ENCODE measurements around the gene ARFRP1.

Gene ARFRP1

DNA sequence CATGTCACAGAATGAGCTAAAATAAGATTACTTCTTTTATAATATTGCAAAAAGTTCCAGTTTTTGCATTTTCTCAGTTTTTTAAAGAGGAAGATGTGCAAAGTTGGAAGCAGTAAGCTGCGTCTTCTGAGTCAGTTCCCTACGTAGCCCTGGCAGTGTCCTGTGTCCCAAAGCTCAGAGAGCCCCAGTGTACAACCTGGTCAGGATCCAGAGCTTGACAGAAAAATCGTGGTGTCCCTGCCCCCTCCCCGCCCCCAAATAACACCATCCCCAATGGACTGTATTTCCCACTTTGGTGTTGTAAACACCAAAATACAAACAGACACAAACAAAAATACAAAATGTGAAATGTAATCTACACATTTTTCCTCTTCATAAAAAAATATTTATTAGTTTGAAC is 36.4 kb upstream of the ARFRP1 start:
- ATAC-seq (ENCODE audit: low read depth) (no peak), DNase-seq (ENCODE audit: low spot score) (peak; percentile 57)
- H3K9me3 ChIP-seq (ENCODE audit: severe bottlenecking), result no peaks in the 10 kb centered on the region
- H3K36me3 ChIP-seq (ENCODE audit: low read depth), result peaks cover 31% of the 10 kb centered on the region
- H3K27ac ChIP-seq (ENCODE audit: poor library complexity, severe bottlenecking), result no peak overlapping the region
- TF ChIP-seq, protein P1, sequence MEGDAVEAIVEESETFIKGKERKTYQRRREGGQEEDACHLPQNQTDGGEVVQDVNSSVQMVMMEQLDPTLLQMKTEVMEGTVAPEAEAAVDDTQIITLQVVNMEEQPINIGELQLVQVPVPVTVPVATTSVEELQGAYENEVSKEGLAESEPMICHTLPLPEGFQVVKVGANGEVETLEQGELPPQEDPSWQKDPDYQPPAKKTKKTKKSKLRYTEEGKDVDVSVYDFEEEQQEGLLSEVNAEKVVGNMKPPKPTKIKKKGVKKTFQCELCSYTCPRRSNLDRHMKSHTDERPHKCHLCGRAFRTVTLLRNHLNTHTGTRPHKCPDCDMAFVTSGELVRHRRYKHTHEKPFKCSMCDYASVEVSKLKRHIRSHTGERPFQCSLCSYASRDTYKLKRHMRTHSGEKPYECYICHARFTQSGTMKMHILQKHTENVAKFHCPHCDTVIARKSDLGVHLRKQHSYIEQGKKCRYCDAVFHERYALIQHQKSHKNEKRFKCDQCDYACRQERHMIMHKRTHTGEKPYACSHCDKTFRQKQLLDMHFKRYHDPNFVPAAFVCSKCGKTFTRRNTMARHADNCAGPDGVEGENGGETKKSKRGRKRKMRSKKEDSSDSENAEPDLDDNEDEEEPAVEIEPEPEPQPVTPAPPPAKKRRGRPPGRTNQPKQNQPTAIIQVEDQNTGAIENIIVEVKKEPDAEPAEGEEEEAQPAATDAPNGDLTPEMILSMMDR (IDR thresholded peaks at IDR 0.05; ENCODE audit: poor library complexity, severe bottlenecking), result no peak
- no peaks in the 10 kb centered on the region for H3K27me3 ChIP-seq (ENCODE audit: insufficient read depth, poor library complexity, severe bottlenecking)
- H3K4me3 ChIP-seq (ENCODE audit: severe bottlenecking), result no peak overlapping the region
- peaks cover 4% of the 10 kb centered on the region for H3K4me1 ChIP-seq (ENCODE audit: insufficient read depth, poor library complexity, severe bottlenecking)

DNA sequence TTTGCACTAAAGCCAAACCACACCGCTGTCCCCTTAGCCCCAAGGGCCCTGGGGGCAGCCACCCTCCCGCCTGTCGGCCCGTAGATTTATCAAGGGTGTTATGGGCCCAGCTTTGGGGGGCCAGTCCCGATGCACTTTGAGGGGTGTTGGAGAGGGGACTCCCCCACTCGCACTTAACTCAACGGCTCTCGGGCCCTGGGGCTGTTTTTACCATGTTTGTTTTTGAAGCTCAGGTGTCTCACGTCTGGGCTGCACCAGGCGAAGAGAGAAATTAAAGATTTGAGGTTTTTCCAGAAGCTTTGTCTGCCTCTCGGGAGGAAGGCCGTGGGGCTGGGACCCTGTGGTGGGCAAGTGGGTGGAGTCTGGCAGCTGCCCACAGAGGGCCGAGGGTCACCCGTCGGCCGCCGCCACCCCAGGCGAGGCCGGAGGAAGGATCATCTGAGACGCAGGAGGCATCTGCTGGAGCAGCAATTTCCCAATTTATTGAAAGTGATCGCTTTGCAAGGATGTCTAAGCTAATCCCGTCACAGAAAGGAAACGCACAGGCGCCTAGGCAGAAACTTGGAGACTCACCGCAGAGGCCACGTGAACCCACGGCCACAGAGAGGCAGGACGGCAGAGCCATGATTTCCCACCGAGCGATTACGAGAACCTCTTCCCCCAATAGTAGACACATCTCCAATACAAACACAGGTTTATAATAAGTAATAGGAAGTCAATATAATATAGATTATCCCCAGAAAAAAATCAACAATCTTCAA is 35.6 kb upstream of the ARFRP1 start:
- Histone ChIP-seq H3K27me3 (ENCODE audit: insufficient read depth, poor library complexity, severe bottlenecking) (no peaks in the 10 kb centered on the region), H3K9me3 (ENCODE audit: severe bottlenecking) (no peaks in the 10 kb centered on the region), H3K4me3 (ENCODE audit: severe bottlenecking) (no peak overlapping the region), H3K4me1 (ENCODE audit: insufficient read depth, poor library complexity, severe bottlenecking) (peaks cover 4% of the 10 kb centered on the region), H3K27ac (ENCODE audit: poor library complexity, severe bottlenecking) (no peak overlapping the region), H3K36me3 (ENCODE audit: low read depth) (peaks cover 31% of the 10 kb centered on the region)
- peak; percentile 76 for DNase-seq (ENCODE audit: low spot score)
- ATAC-seq (ENCODE audit: low read depth), result no peak
- TF ChIP-seq, protein P1 (IDR thresholded peaks at IDR 0.05; ENCODE audit: poor library complexity, severe bottlenecking), result no peak

DNA sequence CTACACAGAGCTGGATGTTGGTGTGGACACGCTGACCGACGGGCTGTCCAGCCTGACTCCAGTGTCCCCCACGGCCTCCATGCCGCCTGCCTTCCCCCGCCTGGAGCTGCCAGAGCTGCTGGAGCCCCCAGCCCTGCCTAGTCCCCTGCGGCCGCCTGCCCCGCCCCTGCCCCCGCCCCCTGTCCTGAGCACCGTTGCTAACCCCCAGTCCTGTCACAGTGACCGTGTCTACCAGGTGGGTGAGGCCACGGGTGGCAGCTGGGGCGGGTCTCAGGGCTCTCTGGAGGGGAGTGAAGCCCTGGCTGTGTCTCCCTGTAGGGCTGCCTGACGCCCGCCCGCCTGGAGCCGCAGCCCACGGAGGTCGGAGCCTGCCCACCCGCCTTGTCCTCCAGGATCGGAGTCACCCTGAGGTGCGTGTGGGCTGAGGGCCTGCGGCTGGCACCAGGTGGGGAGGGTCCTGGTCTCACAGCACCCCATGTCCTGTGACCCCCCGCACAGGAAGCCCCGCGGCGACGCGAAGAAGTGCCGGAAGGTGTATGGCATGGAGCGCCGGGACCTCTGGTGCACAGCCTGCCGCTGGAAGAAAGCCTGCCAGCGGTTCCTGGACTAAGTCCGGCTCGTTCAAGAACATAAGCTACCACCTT is 34.7 kb upstream of the ARFRP1 start:
- H3K4me1 ChIP-seq (ENCODE audit: insufficient read depth, poor library complexity, severe bottlenecking), result peaks cover 4% of the 10 kb centered on the region
- H3K9me3 ChIP-seq (ENCODE audit: severe bottlenecking), result no peaks in the 10 kb centered on the region
- TF ChIP-seq, protein P1 (IDR thresholded peaks at IDR 0.05; ENCODE audit: poor library complexity, severe bottlenecking), result no peak
- H3K36me3 ChIP-seq (ENCODE audit: low read depth), result peaks cover 31% of the 10 kb centered on the region
- DNase-seq (ENCODE audit: low spot score) (no peak), ATAC-seq (ENCODE audit: low read depth) (no peak)
- H3K27me3 ChIP-seq (ENCODE audit: insufficient read depth, poor library complexity, severe bottlenecking), result no peaks in the 10 kb centered on the region
- H3K4me3 ChIP-seq (ENCODE audit: severe bottlenecking), result no peak overlapping the region
- no peak overlapping the region for H3K27ac ChIP-seq (ENCODE audit: poor library complexity, severe bottlenecking)

DNA sequence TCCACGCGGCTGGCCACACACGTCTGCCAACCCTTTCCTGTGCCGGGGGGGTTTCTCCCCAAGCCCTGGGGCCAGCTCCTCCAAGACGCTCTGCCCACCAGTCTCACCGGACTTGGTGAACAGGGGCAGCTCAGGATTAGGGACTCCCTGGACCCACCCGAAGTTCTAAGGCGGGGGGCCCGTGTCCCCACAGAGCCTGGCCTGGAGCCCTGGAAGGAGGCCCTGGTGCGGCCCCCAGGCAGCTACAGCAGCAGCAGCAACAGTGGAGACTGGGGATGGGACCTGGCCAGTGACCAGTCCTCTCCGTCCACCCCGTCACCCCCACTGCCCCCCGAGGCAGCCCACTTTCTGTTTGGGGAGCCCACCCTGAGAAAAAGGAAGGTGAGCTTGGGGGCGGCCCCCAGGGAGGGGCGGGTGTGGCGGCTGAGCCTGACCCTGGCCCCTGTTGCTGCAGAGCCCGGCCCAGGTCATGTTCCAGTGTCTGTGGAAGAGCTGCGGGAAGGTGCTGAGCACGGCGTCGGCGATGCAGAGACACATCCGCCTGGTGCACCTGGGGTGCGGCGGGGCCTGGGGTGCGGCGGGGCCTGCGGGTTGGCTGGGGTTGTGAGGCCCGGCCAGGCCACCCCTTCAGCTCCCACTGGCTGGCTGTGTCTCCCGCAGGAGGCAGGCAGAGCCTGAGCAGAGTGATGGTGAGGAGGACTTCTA is 34.1 kb upstream of the ARFRP1 start:
- Histone ChIP-seq H3K27ac (ENCODE audit: poor library complexity, severe bottlenecking) (peak overlapping the region; percentile 96), H3K4me1 (ENCODE audit: insufficient read depth, poor library complexity, severe bottlenecking) (peaks cover 4% of the 10 kb centered on the region), H3K9me3 (ENCODE audit: severe bottlenecking) (no peaks in the 10 kb centered on the region), H3K36me3 (ENCODE audit: low read depth) (peaks cover 31% of the 10 kb centered on the region), H3K4me3 (ENCODE audit: severe bottlenecking) (peak overlapping the region; percentile 79), H3K27me3 (ENCODE audit: insufficient read depth, poor library complexity, severe bottlenecking) (no peaks in the 10 kb centered on the region)
- TF ChIP-seq, protein P1 (IDR thresholded peaks at IDR 0.05; ENCODE audit: poor library complexity, severe bottlenecking), result no peak
- no peak for ATAC-seq (ENCODE audit: low read depth)
- peak; percentile 89 for DNase-seq (ENCODE audit: low spot score)
